Measurements from ENCODE around the gene CD247. TPM values are rescaled to one million over a fixed set of nuclear protein-coding genes. Genes with fewer than 3 reads are reported as not detected.

The CD247 gene
- total and polyA plus RNA-seq, 9 of the 15 experiments (the other 6 are each of a cell fraction or from before 2014, with no cell fraction given), result 0.08 to 0.42 (median 0.28) TPM; not detected in 5

DNA sequence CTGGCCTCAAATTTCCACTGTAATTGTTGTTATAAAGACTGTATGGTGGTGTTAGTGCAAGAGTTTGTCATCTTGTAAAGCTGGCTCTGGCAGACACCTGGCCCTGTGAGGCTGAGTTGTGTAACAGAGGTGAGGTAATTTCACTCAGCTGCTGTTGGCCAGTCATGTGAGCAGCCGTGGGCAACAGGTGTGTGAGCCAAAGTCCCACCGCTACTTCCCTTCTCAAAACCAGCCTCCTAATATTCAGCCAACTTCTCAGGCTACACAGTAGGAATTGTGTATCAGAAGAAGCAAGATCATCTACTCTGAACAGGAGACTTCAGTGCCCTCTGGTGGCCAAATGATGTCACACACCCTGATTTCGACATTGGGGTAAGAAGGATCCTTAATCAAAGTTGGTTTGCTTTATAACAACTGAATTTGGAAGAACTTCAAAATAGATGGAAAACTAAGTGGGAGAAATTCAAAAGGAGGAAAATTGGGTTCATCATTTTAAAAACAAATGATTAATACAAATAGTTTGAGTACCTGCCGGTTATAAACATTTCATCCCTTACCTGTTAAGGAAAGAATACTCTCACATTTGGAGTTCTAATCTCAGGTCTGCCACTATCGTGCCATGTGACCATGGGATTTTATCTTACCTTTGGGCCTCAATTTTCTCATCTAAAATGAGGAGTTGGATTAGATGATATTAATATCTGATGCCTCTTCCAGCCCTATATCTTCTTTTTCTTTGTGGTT lies 37.8 kb upstream of the CD247 start (continued):
- 0 out of 2 replicates have a peak, but pooled peaks have one; percentile 25 for TF ChIP-seq BHLHE40 (IDR thresholded peaks at IDR 0.05; ENCODE audit: low read length)
- no peak for TF ChIP-seq TEAD2 (tag; IDR thresholded peaks at IDR 0.05)
- TF ChIP-seq E2F1 (CRISPR knock-in tag; IDR thresholded peaks at IDR 0.05), result no peak
- TF ChIP-seq ARID3A (IDR thresholded peaks at IDR 0.05; ENCODE audit: borderline replicate concordance, low read depth, low read length), result peak; percentile 88
- no peak for TF ChIP-seq MYC (IDR thresholded peaks at IDR 0.05; ENCODE audit: low read depth, low read length)
- TF ChIP-seq MYC (CRISPR knock-in tag; IDR thresholded peaks at IDR 0.05; ENCODE audit: borderline replicate concordance, low read depth), result no peak
- TF ChIP-seq MTA3 (IDR thresholded peaks at IDR 0.05; ENCODE audit: borderline replicate concordance), result peak; percentile 44; the same call in 1 of the 2 replicates
- TF ChIP-seq POLR2H (tag; IDR thresholded peaks at IDR 0.05; ENCODE audit: low read depth), result no peak
- TF ChIP-seq, protein P1, sequence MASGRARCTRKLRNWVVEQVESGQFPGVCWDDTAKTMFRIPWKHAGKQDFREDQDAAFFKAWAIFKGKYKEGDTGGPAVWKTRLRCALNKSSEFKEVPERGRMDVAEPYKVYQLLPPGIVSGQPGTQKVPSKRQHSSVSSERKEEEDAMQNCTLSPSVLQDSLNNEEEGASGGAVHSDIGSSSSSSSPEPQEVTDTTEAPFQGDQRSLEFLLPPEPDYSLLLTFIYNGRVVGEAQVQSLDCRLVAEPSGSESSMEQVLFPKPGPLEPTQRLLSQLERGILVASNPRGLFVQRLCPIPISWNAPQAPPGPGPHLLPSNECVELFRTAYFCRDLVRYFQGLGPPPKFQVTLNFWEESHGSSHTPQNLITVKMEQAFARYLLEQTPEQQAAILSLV (tag; IDR thresholded peaks at IDR 0.05), result peak; percentile 21; the same call in 1 of the 2 replicates
- no peak for TF ChIP-seq E4F1 (CRISPR knock-in tag; IDR thresholded peaks at IDR 0.05; ENCODE audit: borderline replicate concordance)
